NCI-H446 (cell line): ENCODE results near the gene GSPT2.
"Not testable (repeated sequence)": the region's sequence is repeated elsewhere in the genome, so short reads cannot be mapped to it uniquely, and the experiment has no call there.

Experiments
- DNase-seq, 2 experiments: peaks; one replicate each; lab custom pipeline; 2025; lab: John Stamatoyannopoulos, UW

The GSPT2 gene

GRCh38 chrX:51743179-51743957, at the start of gene GSPT2:
TSS of gene GSPT2 (plus strand) at chrX:51743442. CDS start at chrX:51743627, 185 bp downstream.
- DNase-seq, result peak in 1 of 2 experiments; percentile 47

GRCh38 chrX:51694254-51694653, 49.0 kb upstream of the GSPT2 start:
- no peak for DNase-seq

- no peak for DNase-seq
These were observed 45.8 kb upstream of the GSPT2 start for GRCh38 chrX:51697397-51697796.

- not testable (repeated sequence) for DNase-seq
These were observed 32.7 kb upstream of the GSPT2 start, which contains the start of gene CENPVL1 for GRCh38 chrX:51710277-51711164. TSS of gene CENPVL1 (plus strand) at chrX:51710512. CDS start at chrX:51710512, 0 bp downstream.

GRCh38 chrX:51712943-51713647, 30.1 kb upstream of the GSPT2 start:
- DNase-seq, result not testable (repeated sequence)

- DNase-seq, result no peak
These were observed 15.0 kb upstream of the GSPT2 start for GRCh38 chrX:51728202-51728601.

- DNase-seq, result no peak
These were observed 6.2 kb upstream of the GSPT2 start for GRCh38 chrX:51737091-51737490.

- DNase-seq, result no peak
These were observed 656 bp upstream of the GSPT2 start for GRCh38 chrX:51742586-51742985.

- no peak for DNase-seq
These were observed 4.4 kb downstream of the GSPT2 start for GRCh38 chrX:51747671-51748070.

GRCh38 chrX:51759055-51759839, 16.0 kb downstream of the GSPT2 start:
- no peak for DNase-seq

- no peak for DNase-seq
These were observed 17.4 kb downstream of the GSPT2 start for GRCh38 chrX:51760657-51761056.

- no peak for DNase-seq
These were observed 23.3 kb downstream of the GSPT2 start for GRCh38 chrX:51766546-51766945.

GRCh38 chrX:51776851-51777250, 33.6 kb downstream of the GSPT2 start:
- DNase-seq, result no peak

GRCh38 chrX:51779306-51779705, 36.1 kb downstream of the GSPT2 start:
- no peak for DNase-seq

GRCh38 chrX:51795136-51795535, 51.9 kb downstream of the GSPT2 start:
- DNase-seq, result no peak
